ENCODE results near the gene RAB27A. TPM values are rescaled to one million over a fixed set of nuclear protein-coding genes. Genes with fewer than 3 reads are reported as not detected.
"Not testable (repeated sequence)": the region's sequence is repeated elsewhere in the genome, so short reads cannot be mapped to it uniquely, and the experiment has no call there.

Gene RAB27A
- total RNA-seq, 2 donors from 2014 or later: 46.0 to 69.6 TPM

DNA sequence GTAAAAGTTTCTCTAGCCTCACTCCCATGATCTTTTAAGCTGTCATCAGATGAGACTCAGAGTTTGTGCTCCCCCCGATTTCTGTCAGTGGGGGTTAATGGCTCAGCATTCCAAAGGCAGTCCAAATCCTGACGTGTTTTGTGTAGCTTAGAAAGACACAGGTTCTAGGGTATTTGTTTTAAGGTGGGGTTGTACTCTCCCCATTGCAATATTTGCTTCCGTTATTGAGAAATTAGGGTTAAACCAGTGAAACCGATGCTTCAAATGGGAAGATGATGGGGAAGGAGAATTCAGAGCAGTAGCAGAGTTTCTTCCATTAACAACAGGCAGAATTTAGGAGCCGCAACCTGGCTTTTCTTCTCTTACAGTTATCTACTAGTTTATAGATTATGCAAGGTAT lies 32.9 kb upstream of the RAB27A start:
- H3K27me3 ChIP-seq: no peaks in the 10 kb centered on the region
- no peak overlapping the region for H3K27ac ChIP-seq
- no peak overlapping the region for H3K4me3 ChIP-seq
- H3K36me3 ChIP-seq: no peaks in the 10 kb centered on the region
- H3K9me3 ChIP-seq: no peaks in the 10 kb centered on the region
- no peak for TF ChIP-seq CTCF (IDR thresholded peaks at IDR 0.05)
- DNase-seq: no peak
- no peak overlapping the region for H3K9ac ChIP-seq (ENCODE audit: low read depth in 2 of 2, low read length in 2 of 2)
- H3K4me1 ChIP-seq: peaks cover 9% of the 10 kb centered on the region
- intact Hi-C loops (cut with DNase I): no loop called here

- H3K9me3 ChIP-seq: no peaks in the 10 kb centered on the region
- no peaks in the 10 kb centered on the region for H3K27me3 ChIP-seq
- no peaks in the 10 kb centered on the region for H3K36me3 ChIP-seq
- H3K4me3 ChIP-seq: no peak overlapping the region
- DNase-seq: no peak
- H3K4me1 ChIP-seq: peaks cover 9% of the 10 kb centered on the region
- no peak for TF ChIP-seq CTCF (IDR thresholded peaks at IDR 0.05)
- H3K27ac ChIP-seq: no peak overlapping the region
- intact Hi-C loops (cut with DNase I): no loop called here
- H3K9ac ChIP-seq (ENCODE audit: low read depth in 2 of 2, low read length in 2 of 2): no peak overlapping the region
Measured at GRCh38 chr15:55320963-55321362, 31.4 kb upstream of the RAB27A start.

DNA sequence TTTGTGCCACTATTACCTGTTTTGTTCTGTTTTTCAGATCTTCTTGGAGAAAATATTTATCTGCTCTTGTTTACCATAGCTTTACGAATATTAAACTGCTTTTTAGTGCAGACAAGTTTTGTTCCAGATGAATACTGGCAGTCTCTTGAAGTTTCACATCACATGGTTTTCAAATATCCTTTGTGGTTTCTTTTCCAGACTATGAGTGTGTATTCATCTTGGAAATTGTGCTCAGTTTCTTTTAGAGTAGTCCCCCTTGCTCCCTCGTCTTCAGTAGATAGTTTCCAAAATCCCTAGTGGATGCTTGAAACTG lies 30.6 kb upstream of the RAB27A start:
- H3K36me3 ChIP-seq: no peaks in the 10 kb centered on the region
- TF ChIP-seq CTCF (IDR thresholded peaks at IDR 0.05): no peak
- no peak for DNase-seq
- H3K4me1 ChIP-seq: peaks cover 9% of the 10 kb centered on the region
- H3K27ac ChIP-seq: no peak overlapping the region
- no peaks in the 10 kb centered on the region for H3K9me3 ChIP-seq
- H3K9ac ChIP-seq (ENCODE audit: low read depth in 2 of 2, low read length in 2 of 2): peak overlapping the region in 1 of 2 donors; percentile 23
- H3K4me3 ChIP-seq: no peak overlapping the region
- intact Hi-C loops (cut with DNase I): no loop called here
- no peaks in the 10 kb centered on the region for H3K27me3 ChIP-seq

- H3K4me1 ChIP-seq: peaks cover 9% of the 10 kb centered on the region
- peak overlapping the region; percentile 88 to 98 for H3K9ac ChIP-seq (ENCODE audit: low read depth in 2 of 2, low read length in 2 of 2)
- DNase-seq: peak; percentile 46
- H3K27ac ChIP-seq: peak overlapping the region; percentile 77
- no peak for TF ChIP-seq CTCF (IDR thresholded peaks at IDR 0.05)
- intact Hi-C loops (cut with DNase I): no loop called here
- H3K4me3 ChIP-seq: peak overlapping the region; percentile 81
- H3K27me3 ChIP-seq: no peaks in the 10 kb centered on the region
- H3K9me3 ChIP-seq: no peaks in the 10 kb centered on the region
- H3K36me3 ChIP-seq: no peaks in the 10 kb centered on the region
Measured at GRCh38 chr15:55319537-55320237, 30.1 kb upstream of the RAB27A start.

DNA sequence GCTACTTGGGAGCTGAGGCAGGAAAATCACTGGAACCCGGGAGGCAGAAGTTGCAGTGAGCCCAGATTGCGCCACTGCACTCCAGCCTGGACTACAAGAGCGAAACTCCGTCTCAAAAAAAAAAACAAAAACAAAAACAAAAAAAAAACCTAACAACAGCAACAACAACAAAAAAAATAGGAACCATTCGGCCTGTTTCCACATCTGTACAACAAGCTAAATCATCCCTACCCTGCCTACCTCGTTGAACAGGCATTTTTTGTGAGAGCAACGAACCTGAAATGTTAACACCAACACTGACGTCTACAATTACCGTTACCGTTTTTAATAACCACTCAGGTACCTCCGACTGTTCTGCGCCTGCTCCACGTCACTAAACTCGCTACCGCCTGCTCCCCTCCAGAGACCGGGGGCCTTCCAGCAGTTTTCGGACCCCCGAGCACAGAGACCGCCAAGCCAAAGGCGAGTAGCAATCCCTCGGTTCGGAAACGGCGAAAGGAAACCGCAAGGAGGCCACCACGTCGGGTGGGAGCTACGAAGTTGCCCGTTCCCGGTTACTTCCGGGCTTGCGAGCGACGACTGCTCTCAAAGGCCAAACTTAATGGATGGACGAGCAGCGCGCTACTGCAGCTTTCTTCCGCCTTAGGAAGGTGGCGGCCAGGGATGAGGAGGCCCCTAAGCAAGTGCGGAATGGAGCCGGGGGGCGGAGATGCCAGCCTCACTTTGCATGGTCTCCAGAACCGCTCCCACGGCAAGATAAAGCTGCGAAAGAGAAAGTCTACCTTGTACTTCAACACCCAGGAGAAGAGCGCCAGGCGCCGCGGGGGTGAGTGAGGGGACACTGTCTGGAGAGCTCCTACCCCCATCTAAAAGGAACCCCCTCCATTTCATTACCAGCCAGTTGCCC lies 29.2 kb upstream of the RAB27A start, which contains the start of the genes PIGB and PIGBOS1:
Gene PIGB, plus strand, starts transcription at position 635 of the 907 bp plus-strand sequence. Its CDS starts 29 bp downstream, at position 664.
Gene PIGBOS1, minus strand, starts transcription at position 536 of the 907 bp plus-strand sequence. CDS start 1,331 bp downstream, outside the sequence.
- peaks cover 9% of the 10 kb centered on the region for H3K4me1 ChIP-seq
- no peaks in the 10 kb centered on the region for H3K36me3 ChIP-seq

GRCh38 chr15:55302801-55303200 lies 13.2 kb upstream of the RAB27A start:
- DNase-seq; H3K9ac ChIP-seq (ENCODE audit: low read depth in 2 of 2, low read length in 2 of 2); H3K36me3 ChIP-seq; H3K27ac ChIP-seq; H3K4me1 ChIP-seq; H3K9me3 ChIP-seq; H3K27me3 ChIP-seq; H3K4me3 ChIP-seq; intact Hi-C loops (cut with DNase I): not testable (repeated sequence)

More for the DNA sequence above, 29.2 kb upstream of the RAB27A start, which contains the start of the genes PIGB and PIGBOS1:
- Histone ChIP-seq H3K4me3 (peak within 1 kb of the TSS; percentile 81), H3K9ac (ENCODE audit: low read depth in 2 of 2, low read length in 2 of 2) (peak within 1 kb of the TSS; percentile 88 to 98), H3K27me3 (no peaks in the 10 kb centered on the region), H3K9me3 (no peaks in the 10 kb centered on the region), H3K27ac (peak within 1 kb of the TSS; percentile 77)
- peak; percentile 90 for DNase-seq
- TF ChIP-seq CTCF (IDR thresholded peaks at IDR 0.05): no peak
- intact Hi-C loops (cut with DNase I): no loop called here
